ENCODE measurements around the gene SRRM2. TPM values are rescaled to one million over a fixed set of nuclear protein-coding genes. Genes with fewer than 3 reads are reported as not detected.

SRRM2 gene
- total and polyA plus RNA-seq, 5 experiments from 2014 or later: 25.5 to 965 (median 110) TPM

DNA sequence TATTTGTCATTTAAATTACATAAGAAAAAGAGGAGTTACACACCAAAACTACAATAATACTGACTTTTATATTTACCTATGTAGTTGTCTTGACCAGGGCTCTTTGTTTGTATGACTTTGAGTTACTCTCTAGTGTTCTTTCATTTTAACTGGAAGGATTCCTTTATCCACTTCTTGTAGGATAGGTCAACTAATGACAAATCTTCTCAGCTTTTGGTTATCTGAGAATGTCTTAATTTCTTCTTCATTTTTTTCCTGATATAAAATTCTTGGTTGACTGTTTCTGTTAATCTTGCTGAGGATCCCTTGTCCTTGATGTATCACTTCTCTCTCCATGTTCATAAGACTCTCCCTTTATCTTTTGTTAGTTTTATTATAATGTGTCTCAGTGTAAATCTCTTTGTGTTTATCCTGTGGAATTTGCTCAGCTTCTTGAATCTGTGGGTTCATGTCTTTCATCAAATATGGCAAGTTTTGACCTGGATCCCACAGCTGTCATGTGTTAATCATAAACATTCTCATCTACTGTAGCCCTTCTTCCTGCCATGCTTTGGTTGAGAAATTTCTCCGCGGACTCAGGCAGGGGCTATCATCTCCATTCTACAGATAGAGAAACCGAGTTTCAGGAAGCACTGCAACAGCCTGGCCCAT is 51.2 kb downstream of the SRRM2 start:
- Mint-ChIP-seq H3K4me3 (no peak overlapping the region), H3K27ac (no peak overlapping the region), H3K27me3 (peaks cover 3 to 20% (median 11%) of the 10 kb centered on the region in 5 donors), H3K9me3 (peaks cover 0 to 22% (median 14%) of the 10 kb centered on the region in 9 donors), H3K4me1 (no peaks in the 10 kb centered on the region), H3K36me3 (peaks cover 0 to 13% (median 3%) of the 10 kb centered on the region in 3 donors)
- ATAC-seq (no peak), DNase-seq (no peak)
- POLR2A ChIA-PET: interaction anchor here (0.7 kb wide), 1 partner anchor 25 kb away, joined by 3 read pairs; no protein-coding TSS in a partner anchor

DNA sequence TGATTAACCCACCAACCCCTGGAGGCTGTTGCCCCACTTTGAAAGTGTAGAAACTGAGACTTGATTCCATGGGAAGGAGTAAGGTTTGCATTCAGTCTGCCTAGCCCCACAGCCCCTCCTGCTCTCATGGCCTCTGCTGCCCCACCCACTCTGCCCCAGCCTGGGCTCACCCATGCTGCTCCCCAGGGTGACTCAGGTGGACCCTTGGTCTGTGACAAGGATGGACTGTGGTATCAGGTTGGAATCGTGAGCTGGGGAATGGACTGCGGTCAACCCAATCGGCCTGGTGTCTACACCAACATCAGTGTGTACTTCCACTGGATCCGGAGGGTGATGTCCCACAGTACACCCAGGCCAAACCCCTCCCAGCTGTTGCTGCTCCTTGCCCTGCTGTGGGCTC is 52.3 kb downstream of the SRRM2 start:
- no peak for DNase-seq
- H3K4me1 Mint-ChIP-seq: no peaks in the 10 kb centered on the region
- H3K36me3 Mint-ChIP-seq: peaks cover 2 to 13% (median 3%) of the 10 kb centered on the region in 3 donors
- ATAC-seq: no peak
- POLR2A ChIA-PET: no interaction called here
- peaks cover 0 to 29% (median 14%) of the 10 kb centered on the region in 9 donors for H3K9me3 Mint-ChIP-seq
- H3K27ac Mint-ChIP-seq: no peak overlapping the region
- H3K27me3 Mint-ChIP-seq: peaks cover 4 to 29% (median 11%) of the 10 kb centered on the region in 5 donors
- no peak overlapping the region for H3K4me3 Mint-ChIP-seq

DNA sequence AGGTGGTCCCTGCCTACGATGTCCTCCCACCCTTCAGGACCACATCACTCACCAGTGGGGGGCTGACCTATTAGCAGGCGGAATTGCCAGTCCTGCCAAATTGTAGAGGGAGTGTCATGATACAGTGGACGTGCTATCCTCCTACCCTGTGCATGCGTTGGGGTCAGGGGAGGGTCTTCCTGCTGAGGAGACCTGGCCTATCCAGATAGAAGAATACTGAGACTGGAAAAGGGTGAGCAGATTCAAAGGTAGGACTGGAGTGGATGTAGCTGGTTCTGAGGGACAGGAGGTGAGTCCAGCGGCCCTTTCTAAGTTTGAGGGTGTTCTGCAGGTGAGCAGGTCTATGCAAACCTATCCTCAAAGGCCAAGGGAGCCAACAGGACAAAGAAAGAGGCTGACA is 53.8 kb downstream of the SRRM2 start:
- POLR2A ChIA-PET: no interaction called here
- H3K4me3 Mint-ChIP-seq: no peak overlapping the region
- H3K36me3 Mint-ChIP-seq: peaks cover 2 to 13% (median 3%) of the 10 kb centered on the region in 3 donors

DNA sequence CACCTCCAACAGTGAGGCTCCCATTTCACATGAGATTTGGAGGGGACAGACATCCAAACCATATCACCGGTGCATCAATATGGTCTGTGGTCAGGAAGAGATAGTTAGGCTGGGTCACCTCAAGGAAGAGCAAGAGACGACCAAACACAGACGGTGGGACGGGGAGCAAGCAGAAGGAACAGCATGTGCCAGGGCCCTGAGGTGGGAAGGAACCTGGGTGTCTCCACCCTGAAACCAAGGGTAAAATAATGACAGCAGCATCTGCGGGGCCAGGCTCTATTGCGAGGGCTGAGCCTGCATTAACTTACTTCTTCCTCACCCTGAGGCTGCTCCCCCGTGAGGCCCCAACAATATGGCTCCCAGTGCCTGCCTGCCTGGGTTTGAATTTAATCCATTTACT is 55.7 kb downstream of the SRRM2 start:
- POLR2A ChIA-PET: no interaction called here
- Mint-ChIP-seq H3K27me3 (peaks cover 4 to 31% (median 23%) of the 10 kb centered on the region in 5 donors), H3K36me3 (peaks cover 2 to 10% (median 3%) of the 10 kb centered on the region in 3 donors), H3K4me1 (no peaks in the 10 kb centered on the region), H3K27ac (no peak overlapping the region), H3K9me3 (peaks cover 0 to 24% (median 14%) of the 10 kb centered on the region in 9 donors), H3K4me3 (no peak overlapping the region)
- ATAC-seq (no peak), DNase-seq (no peak)

More for the DNA sequence above, 53.8 kb downstream of the SRRM2 start:
- Mint-ChIP-seq H3K9me3 (peaks cover 0 to 29% (median 14%) of the 10 kb centered on the region in 9 donors), H3K4me1 (no peaks in the 10 kb centered on the region), H3K27me3 (peaks cover 4 to 31% (median 16%) of the 10 kb centered on the region in 5 donors), H3K27ac (no peak overlapping the region)
- ATAC-seq (no peak), DNase-seq (no peak)

DNA sequence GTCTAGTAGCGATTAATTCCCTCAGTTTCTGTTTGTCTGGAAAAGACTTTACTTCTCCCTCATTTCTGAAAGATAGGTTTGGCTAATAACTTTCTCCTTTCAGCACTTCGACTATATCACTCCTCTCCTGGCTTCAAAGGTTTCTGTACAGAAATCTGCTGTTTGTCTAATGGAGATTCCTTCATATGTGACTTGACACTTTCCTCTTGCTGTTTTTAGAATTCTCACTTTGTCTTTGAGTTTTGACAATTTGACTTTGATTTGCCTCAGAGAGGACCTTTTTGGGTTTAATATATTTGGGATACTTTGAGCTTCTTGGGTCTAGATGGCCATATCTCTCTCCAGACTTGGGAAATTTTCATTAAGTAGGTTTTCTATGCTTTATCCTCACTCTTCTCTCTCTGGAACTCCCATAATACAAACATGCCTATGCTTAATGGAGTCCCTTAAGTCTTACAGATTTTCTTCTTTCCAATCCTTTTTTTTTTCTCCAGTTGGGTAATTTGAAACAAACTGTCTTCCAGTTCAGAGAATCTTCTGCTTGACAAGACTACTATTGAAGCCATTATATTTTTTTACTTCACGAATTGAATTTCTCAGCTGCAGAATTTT is 56.8 kb downstream of the SRRM2 start:
- no peak for DNase-seq
- POLR2A ChIA-PET: no interaction called here
- Mint-ChIP-seq H3K27me3 (peaks cover 4 to 29% (median 23%) of the 10 kb centered on the region in 5 donors), H3K4me1 (no peaks in the 10 kb centered on the region), H3K27ac (no peak overlapping the region), H3K4me3 (no peak overlapping the region), H3K36me3 (peaks cover 0 to 2% (median 2%) of the 10 kb centered on the region in 3 donors), H3K9me3 (peaks cover 0 to 13% (median 6%) of the 10 kb centered on the region in 9 donors)
- ATAC-seq: no peak

DNA sequence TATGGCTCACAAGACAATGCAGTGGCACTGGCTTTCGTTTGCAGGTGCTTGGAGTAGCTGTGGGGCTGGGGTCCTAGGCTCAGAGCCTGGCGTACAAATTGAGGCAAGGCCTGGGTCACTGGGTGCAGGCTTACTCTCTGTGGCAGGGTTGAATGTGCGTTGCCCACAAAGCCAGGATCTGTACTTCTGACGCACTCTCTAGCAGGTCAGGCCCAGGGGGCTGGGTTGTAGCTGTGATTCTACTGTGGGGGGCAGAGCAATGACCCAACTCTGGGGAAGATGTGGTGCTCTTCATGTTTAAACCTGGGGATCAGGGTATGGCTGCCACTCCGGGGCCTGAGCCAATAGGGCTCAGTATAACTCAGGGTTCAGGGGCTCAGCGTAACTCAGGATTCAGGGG is 58.2 kb downstream of the SRRM2 start:
- Mint-ChIP-seq H3K9me3 (peaks cover 0 to 11% (median 2%) of the 10 kb centered on the region in 9 donors), H3K4me3 (no peak overlapping the region), H3K27me3 (peaks cover 0 to 29% (median 23%) of the 10 kb centered on the region in 5 donors), H3K27ac (no peak overlapping the region), H3K4me1 (no peaks in the 10 kb centered on the region), H3K36me3 (peaks cover 0 to 2% (median 0%) of the 10 kb centered on the region in 3 donors)
- POLR2A ChIA-PET: no interaction called here
- no peak for ATAC-seq
- DNase-seq: no peak

DNA sequence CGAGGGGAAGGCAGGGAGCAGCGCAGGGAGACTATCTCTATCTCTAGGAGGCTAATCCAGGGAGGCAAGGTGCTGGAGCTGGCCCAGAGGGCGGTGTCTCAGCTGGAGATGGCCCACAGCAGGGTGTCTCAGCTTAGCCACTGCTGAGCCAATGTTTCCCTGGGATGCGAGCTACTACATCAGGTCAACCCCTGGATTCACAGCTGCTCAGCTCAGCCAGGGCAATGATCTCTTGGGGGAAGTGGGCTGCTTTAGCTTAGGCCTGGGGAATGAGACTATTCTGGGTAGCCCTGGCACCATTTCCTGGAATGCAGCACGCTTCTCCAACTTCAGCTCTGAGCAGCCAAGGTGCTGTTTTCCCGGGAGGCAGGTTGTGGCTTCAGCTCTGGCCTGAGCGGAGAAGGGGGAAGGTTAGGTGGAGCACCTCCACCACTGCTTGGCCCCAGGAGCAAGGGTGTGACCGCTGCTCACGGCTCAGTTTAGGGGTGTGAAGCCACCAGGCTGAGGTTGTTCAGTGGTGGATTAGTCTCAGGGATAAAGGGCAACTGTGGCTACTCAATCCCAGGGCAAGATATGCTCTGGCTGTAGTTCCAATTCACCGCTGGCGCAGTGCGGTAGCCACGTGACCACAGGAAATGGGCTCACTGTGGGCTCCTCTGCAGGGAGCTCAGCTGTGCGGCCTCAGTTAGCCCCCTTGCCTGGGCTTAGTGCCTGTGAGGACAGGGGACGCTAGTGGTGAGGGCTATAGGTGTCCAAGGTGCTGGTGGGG is 59.4 kb downstream of the SRRM2 start:
- DNase-seq (no peak), ATAC-seq (no peak)
- H3K36me3 Mint-ChIP-seq: peaks cover 0 to 2% (median 0%) of the 10 kb centered on the region in 3 donors
- H3K4me3 Mint-ChIP-seq: no peak overlapping the region
- H3K4me1 Mint-ChIP-seq: no peaks in the 10 kb centered on the region
- no peak overlapping the region for H3K27ac Mint-ChIP-seq
- POLR2A ChIA-PET: no interaction called here
- H3K27me3 Mint-ChIP-seq: peaks cover 0 to 22% (median 19%) of the 10 kb centered on the region in 5 donors
- peaks cover 0 to 11% (median 2%) of the 10 kb centered on the region in 9 donors for H3K9me3 Mint-ChIP-seq

DNA sequence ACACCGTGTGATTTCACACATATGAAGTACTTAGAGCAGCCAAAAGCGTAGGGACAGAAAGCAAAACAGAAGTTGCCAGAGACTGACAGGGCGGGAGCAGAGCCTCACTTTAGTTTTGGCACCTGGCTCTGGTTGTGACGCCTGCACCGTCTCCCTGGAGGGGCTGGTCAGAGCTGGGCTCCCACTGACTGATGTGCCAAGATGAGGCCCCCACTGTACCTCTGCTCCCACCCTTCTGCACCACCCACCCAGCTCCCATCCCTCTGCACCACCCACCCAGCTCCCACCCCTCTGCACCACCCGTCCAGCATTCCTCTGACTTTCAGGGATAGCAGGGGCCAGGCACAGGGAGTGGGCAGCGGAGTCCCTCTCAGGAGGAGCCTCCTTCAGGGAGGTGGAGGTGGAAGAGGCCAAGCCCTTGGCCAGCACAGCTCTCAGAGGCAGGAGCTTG is 61.4 kb downstream of the SRRM2 start:
- POLR2A ChIA-PET: no interaction called here
- H3K27me3 Mint-ChIP-seq: peaks cover 0 to 12% (median 7%) of the 10 kb centered on the region in 5 donors
- DNase-seq: no peak
- H3K4me1 Mint-ChIP-seq: peaks cover 0 to 2% (median 0%) of the 10 kb centered on the region in 4 donors
- no peak overlapping the region for H3K4me3 Mint-ChIP-seq
- no peak overlapping the region for H3K27ac Mint-ChIP-seq
- peaks cover 0 to 2% (median 0%) of the 10 kb centered on the region in 3 donors for H3K36me3 Mint-ChIP-seq
- no peak for ATAC-seq
- H3K9me3 Mint-ChIP-seq: peaks cover 0 to 7% (median 0%) of the 10 kb centered on the region in 9 donors

DNA sequence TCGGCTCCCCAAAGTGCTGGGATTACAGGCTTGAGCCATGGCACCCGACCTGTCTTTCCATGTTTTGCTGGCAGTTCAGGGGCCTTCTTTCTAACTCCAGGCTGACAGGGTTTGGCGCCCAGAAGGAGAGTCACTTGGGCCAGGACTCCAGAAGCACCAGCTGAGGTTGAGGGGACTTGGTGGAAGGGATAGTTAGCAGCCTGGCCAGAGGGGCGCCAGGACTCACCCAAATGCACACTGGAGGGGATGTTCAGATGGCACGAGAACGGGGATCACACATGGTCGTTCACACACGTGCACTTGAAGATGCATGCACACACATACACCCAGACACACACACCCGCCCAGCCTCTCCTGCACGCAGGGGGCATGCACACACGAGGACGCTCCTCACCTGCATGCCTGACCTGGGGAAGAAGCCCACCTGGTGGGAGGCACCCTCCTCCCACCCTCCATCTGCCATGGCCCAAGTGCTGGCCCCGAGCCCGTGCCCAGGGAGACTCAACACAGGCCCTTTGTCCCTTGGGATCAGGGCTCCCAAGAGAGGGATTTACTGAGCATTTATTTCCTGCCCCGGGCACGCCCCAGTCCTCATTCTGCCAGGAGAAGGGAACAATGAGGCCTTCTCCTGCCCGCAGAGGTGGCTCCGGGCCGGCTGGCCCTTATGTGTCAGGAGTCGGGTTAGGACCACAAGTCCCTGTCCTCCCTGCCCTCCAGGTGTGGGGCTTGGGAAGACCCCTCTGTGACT is 62.3 kb downstream of the SRRM2 start:
- ATAC-seq (no peak), DNase-seq (no peak)
- no peak overlapping the region for H3K4me3 Mint-ChIP-seq
- H3K36me3 Mint-ChIP-seq: no peaks in the 10 kb centered on the region
- H3K27me3 Mint-ChIP-seq: peaks cover 0 to 12% (median 0%) of the 10 kb centered on the region in 5 donors
- H3K4me1 Mint-ChIP-seq: peaks cover 0 to 4% (median 0%) of the 10 kb centered on the region in 4 donors
- POLR2A ChIA-PET: no interaction called here
- no peak overlapping the region for H3K27ac Mint-ChIP-seq
- peaks cover 0 to 2% (median 0%) of the 10 kb centered on the region in 9 donors for H3K9me3 Mint-ChIP-seq

DNA sequence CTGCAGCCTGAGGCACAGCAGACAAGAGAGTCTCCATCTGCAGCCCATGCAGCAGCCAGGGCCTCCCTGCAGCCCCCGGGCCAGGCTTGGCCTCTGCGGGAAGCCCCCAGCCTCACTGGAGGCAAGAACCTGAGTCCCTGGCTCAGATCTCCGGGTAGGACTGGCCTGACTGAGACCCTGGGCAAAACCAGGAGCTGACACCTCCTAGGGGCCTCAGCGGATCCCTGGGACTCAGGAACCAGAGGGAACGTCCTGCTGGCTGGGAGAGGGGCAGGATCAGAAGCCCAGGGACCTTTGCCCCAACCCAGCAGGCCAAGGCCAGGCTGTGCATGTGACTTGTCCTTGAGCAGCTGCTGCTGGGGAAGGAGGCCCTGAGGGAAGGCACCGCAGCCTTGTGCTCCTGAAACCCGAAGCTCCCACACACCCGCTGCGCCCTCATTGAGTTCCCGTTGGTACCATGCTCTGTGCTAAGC is 62.9 kb downstream of the SRRM2 start:
- H3K27me3 Mint-ChIP-seq: peaks cover 0 to 8% (median 0%) of the 10 kb centered on the region in 5 donors
- no peak overlapping the region for H3K4me3 Mint-ChIP-seq
- peaks cover 0 to under 1% (median 0%) of the 10 kb centered on the region in 9 donors for H3K9me3 Mint-ChIP-seq
- H3K36me3 Mint-ChIP-seq: no peaks in the 10 kb centered on the region
- POLR2A ChIA-PET: interaction anchor here (1.3 kb wide), 1 partner anchor 62 kb away, joined by 3 read pairs; no protein-coding TSS in a partner anchor
- ATAC-seq (no peak), DNase-seq (no peak)
- peaks cover 0 to 4% (median 0%) of the 10 kb centered on the region in 4 donors for H3K4me1 Mint-ChIP-seq
- H3K27ac Mint-ChIP-seq: no peak overlapping the region

DNA sequence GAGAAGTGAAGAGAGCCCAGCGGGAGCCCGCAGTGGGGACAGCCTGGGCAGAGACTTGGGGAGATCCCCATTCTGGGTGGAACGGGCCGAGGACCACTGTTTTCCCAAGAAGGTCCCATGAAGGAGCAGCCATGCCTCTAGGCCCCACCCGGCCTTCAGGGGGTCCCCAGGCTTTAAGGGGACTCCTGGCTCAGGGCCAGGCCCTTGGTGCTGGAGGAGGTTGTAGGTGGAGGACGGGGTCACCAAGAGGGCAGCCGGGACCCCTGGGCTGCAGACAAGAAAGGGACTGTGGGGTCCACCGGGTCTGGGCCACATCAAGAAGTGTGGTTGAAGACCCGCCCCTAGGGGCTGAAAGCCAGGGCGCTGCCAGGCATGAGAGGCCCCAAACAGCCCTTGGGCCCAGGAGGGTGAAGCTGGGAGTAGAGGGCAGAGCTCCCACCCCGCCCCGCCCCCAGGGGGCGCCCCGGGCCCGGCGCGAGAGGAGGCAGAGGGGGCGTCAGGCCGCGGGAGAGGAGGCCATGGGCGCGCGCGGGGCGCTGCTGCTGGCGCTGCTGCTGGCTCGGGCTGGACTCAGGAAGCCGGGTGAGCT is 64.4 kb downstream of the SRRM2 start, which contains the start of gene PRSS21:
TSS of gene PRSS21 (plus strand) at position 487 of the 589 bp plus-strand sequence. CDS start at position 519, 32 bp downstream.
- DNase-seq (peak in 4 of 10 donors; percentile 24 to 52 (median 34)), ATAC-seq (peak; percentile 76 to 84)
- peaks cover 0 to 4% (median 0%) of the 10 kb centered on the region in 4 donors for H3K4me1 Mint-ChIP-seq
- POLR2A ChIA-PET: interaction anchor here (1.3 kb wide), 1 partner anchor 63 kb away, joined by 3 read pairs; no protein-coding TSS in a partner anchor
- no peaks in the 10 kb centered on the region for H3K36me3 Mint-ChIP-seq
- H3K27ac Mint-ChIP-seq: peak within 1 kb of the TSS in 3 of 10 donors; percentile 52 to 81 (median 69)
- peaks cover 0 to 2% (median 0%) of the 10 kb centered on the region in 5 donors for H3K27me3 Mint-ChIP-seq
- H3K9me3 Mint-ChIP-seq: no peaks in the 10 kb centered on the region
- H3K4me3 Mint-ChIP-seq: peak within 1 kb of the TSS in 5 of 10 donors; percentile 18 to 69 (median 38)
